Prostate gland (tissue), 2 donors: Measurements from ENCODE around the gene ARHGAP32. TPM values are rescaled to one million over a fixed set of nuclear protein-coding genes. Genes with fewer than 3 reads are reported as not detected.

Experiments used
- DNase-seq: peaks from one replicate; pipeline ENCODE4 v3.0.0-alpha.2; 2019; ENCODE audit warnings: low spot score
- H3K27ac ChIP-seq, 2 donors: fragments of 200-600 bp; sonication (generic); 2 replicates each; pipeline ENCODE4 v1.5.1; 2017 to 2019
- H3K27me3 ChIP-seq: fragments of 200-600 bp; sonication (generic); replicated peaks from 2 replicates; pipeline ENCODE4 v1.5.1; 2019; ENCODE audit not compliant: insufficient read depth
- H3K36me3 ChIP-seq, 2 donors: fragments of 200-600 bp; sonication (generic); 1 replicate in 1 of 2; 2 replicates in 1 of 2; pipeline versions ENCODE4 v1.5.1 to v1.8.1; 2017 to 2019
- H3K4me1 ChIP-seq: fragments of 200-600 bp; sonication (generic); replicated peaks from 2 replicates; pipeline ENCODE4 v1.5.1; 2019
- H3K4me3 ChIP-seq, 2 donors: fragments of 200-600 bp; sonication (generic); 2 replicates each; pipeline ENCODE4 v1.5.1; 2017 to 2019
- H3K9me3 ChIP-seq: fragments of 200-600 bp; sonication (generic); 2 replicates; pipeline ENCODE4 v1.5.1; 2017
- POLR2A ChIP-seq: fragments of 450-650 bp; IDR thresholded peaks from one replicate; pipeline ENCODE4 v1.6.1; 2016; ENCODE audit warnings: antibody characterized with exemption, mild to moderate bottlenecking
- POLR2AphosphoS5 ChIP-seq: sonication (generic); formaldehyde crosslinking; IDR thresholded peaks from one replicate; pipeline ENCODE4 v1.6.1; 2017; ENCODE audit warnings: antibody characterized with exemption
- WGBS: methylation state at CpG from one replicate; pipeline ENCODE4 v1.1.5; 2018; 5-methylcytosine and 5-hydroxymethylcytosine counted together
- intact Hi-C: fragments of 100-400 bp; cut with DNase I; formaldehyde crosslinking; loops from one replicate; pipeline ENCODE4 v1.14.2; 2022
- total RNA-seq, 2 donors: library from RNA; depleted of rRNA; stranded (reverse); fragments of >200 nt; gene quantifications; one replicate each; pipeline ENCODE4 v1.1.0, GENCODE V29; 2016
- TF ChIP-seq, protein P1 (sequence below), 4 experiments: fragments of 200-600 bp in 2 of 4; fragments of 450-650 bp in 2 of 4; sonication (generic) in 2 of 4; IDR thresholded peaks; 1 replicate in 3 of 4; 2 replicates in 1 of 4; pipeline ENCODE4 v1.5.1; 2016 to 2019; ENCODE audit warnings: antibody characterized with exemption in 4 of 4, mild to moderate bottlenecking in 2 of 4, moderate library complexity in 2 of 4

Gene ARHGAP32
- total RNA-seq, 2 donors from 2014 or later: 20.8 to 42.6 TPM

DNA sequence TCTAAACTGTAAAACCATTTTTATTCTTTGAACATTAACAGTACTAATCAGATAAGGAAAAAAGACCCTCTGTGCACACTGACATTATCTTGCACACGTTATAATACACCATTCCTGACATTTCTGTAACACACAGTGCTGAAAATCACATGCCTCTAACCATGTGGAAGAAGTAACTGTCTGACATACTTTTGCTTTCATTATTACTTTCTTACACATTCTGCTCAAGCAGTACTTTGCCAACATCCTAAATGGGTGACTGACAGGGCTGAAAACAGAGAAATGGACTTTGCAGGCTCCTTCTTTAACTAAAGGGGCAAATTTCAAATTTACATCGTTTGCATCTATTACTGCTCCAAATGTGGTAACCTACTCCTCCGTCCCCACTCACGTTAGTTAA lies 226.6 kb downstream of the ARHGAP32 start:
- H3K4me3 ChIP-seq: no peak overlapping the region
- no peaks in the 10 kb centered on the region for H3K4me1 ChIP-seq
- H3K27me3 ChIP-seq: no peaks in the 10 kb centered on the region
- no peaks in the 10 kb centered on the region for H3K9me3 ChIP-seq
- H3K36me3 ChIP-seq: no peaks in the 10 kb centered on the region
- 38% methylated on average over 4 of the region's 4 CpGs for WGBS
- H3K27ac ChIP-seq: no peak overlapping the region
- no peak for DNase-seq
- no peak for TF ChIP-seq POLR2AphosphoS5
- no peak for TF ChIP-seq POLR2A
- TF ChIP-seq, protein P1, sequence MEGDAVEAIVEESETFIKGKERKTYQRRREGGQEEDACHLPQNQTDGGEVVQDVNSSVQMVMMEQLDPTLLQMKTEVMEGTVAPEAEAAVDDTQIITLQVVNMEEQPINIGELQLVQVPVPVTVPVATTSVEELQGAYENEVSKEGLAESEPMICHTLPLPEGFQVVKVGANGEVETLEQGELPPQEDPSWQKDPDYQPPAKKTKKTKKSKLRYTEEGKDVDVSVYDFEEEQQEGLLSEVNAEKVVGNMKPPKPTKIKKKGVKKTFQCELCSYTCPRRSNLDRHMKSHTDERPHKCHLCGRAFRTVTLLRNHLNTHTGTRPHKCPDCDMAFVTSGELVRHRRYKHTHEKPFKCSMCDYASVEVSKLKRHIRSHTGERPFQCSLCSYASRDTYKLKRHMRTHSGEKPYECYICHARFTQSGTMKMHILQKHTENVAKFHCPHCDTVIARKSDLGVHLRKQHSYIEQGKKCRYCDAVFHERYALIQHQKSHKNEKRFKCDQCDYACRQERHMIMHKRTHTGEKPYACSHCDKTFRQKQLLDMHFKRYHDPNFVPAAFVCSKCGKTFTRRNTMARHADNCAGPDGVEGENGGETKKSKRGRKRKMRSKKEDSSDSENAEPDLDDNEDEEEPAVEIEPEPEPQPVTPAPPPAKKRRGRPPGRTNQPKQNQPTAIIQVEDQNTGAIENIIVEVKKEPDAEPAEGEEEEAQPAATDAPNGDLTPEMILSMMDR (IDR thresholded peaks at IDR 0.05): no peak
- intact Hi-C loops: no loop called here

DNA sequence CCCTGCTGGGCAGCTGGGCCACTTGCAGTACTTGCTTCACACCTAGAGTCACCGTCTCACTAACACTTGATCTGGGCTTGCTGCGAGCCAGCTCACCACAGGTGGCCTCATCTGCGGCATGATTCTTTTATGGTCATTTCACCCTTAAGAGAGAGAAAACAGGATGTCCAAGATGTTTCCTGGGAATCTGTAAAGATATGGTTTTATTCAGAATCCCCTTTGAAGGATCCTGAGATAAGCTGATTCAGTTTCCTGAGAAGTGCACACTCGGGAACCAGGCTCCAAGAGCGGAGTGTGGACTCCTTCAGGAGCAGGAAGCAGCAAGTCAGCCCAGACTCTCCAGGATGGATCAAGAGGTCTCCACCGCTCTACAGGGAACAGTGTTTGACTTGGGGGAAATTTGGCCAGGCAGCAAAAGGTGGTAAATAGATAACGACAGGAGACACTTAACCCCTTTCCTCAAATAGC lies 227.6 kb downstream of the ARHGAP32 start:
- 88% methylated on average over 7 of the region's 7 CpGs for WGBS
- no peak overlapping the region for H3K27ac ChIP-seq
- DNase-seq: no peak

DNA sequence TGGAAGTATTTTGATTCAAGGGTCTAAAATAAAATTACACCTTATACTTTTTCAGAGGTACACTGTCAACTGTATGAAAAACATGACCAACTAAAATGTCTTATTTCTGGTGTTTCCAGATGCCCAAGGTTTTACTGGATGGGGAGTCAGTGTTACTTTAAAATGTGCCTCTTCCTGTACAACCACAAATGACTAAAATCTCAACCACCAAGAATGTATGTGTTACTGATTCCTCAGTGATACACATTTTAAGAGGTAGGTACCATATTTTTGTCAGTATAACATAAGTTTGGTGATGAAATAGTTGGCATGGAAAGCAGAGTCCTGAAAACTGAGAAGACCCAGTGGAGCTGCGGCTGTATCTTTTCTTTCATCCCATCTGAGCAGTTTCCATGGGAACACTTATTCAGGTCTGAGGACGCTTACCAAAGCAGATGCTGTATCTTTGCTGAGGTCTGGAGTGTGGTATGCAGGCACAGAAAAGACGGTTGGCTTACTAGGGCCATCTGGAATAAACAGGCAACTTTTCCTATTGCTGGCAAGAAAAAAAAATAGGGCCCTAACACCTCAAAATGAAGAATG lies 228.3 kb downstream of the ARHGAP32 start:
- 77% methylated on average over 3 of the region's 3 CpGs for WGBS
- TF ChIP-seq POLR2A: no peak
- TF ChIP-seq, protein P1 (IDR thresholded peaks at IDR 0.05): no peak
- DNase-seq: no peak

More for the DNA sequence above, 227.6 kb downstream of the ARHGAP32 start:
- no peaks in the 10 kb centered on the region for H3K36me3 ChIP-seq
- no peak overlapping the region for H3K4me3 ChIP-seq
- H3K9me3 ChIP-seq: no peaks in the 10 kb centered on the region
- no peaks in the 10 kb centered on the region for H3K27me3 ChIP-seq
- H3K4me1 ChIP-seq: no peaks in the 10 kb centered on the region
- TF ChIP-seq, protein P1 (IDR thresholded peaks at IDR 0.05): no peak
- TF ChIP-seq POLR2AphosphoS5: no peak
- intact Hi-C loops: no loop called here

DNA sequence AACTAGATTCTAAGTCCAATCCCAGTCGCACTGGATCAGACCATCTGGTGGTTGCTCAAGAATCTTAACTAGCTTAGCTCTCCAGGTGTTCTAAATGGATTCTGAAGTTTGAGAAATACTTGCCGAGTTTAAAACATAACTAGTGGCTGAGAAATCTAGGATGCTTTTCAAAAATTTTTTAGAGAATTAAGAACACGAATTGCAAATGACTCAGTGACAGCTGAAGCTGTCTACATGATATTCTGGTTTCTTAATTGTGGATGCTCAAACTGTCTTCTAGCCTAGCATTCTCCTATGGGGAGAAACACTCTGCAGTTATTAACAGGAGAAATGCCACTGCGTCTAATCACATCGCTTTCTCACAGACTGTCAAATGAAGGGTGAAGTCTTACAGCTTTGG lies 229.2 kb downstream of the ARHGAP32 start:
- H3K27me3 ChIP-seq: no peaks in the 10 kb centered on the region
- WGBS: 89% methylated on average over 5 of the region's 5 CpGs
- intact Hi-C loops: no loop called here
- H3K4me3 ChIP-seq: no peak overlapping the region
- H3K9me3 ChIP-seq: no peaks in the 10 kb centered on the region
- TF ChIP-seq, protein P1 (IDR thresholded peaks at IDR 0.05): no peak
- TF ChIP-seq POLR2A (no peak), POLR2AphosphoS5 (no peak)
- H3K27ac ChIP-seq: no peak overlapping the region
- no peak for DNase-seq
- H3K4me1 ChIP-seq: no peaks in the 10 kb centered on the region
- H3K36me3 ChIP-seq: no peaks in the 10 kb centered on the region

More for the DNA sequence above, 228.3 kb downstream of the ARHGAP32 start:
- Histone ChIP-seq H3K27me3 (no peaks in the 10 kb centered on the region), H3K4me3 (no peak overlapping the region), H3K36me3 (no peaks in the 10 kb centered on the region), H3K9me3 (no peaks in the 10 kb centered on the region), H3K27ac (no peak overlapping the region), H3K4me1 (no peaks in the 10 kb centered on the region)
- intact Hi-C loops: no loop called here

DNA sequence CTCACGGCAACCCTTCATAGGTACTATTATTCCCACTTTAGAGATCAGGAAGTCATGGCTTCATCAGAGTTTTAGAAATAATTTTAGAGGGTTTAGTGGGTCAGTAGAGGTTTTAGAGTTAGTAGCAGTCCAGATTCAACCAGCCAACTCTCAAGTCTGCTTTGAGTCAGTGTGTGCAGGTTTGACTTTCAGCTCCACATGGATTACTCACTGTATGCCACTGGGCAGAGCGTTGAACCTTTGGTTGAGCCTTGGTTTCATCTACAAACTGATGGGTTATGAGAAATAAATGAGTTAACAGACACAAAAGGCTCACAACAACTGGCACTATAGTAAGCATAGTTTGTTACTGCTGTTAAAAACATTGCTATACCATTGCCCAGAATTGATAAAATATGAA lies 230.5 kb downstream of the ARHGAP32 start:
- H3K27me3 ChIP-seq: no peaks in the 10 kb centered on the region
- no peak overlapping the region for H3K4me3 ChIP-seq
- TF ChIP-seq, protein P1 (IDR thresholded peaks at IDR 0.05): no peak
- no peak for TF ChIP-seq POLR2A
- TF ChIP-seq POLR2AphosphoS5: no peak
- no peak overlapping the region for H3K27ac ChIP-seq
- H3K9me3 ChIP-seq: no peaks in the 10 kb centered on the region
- DNase-seq: no peak
- no peaks in the 10 kb centered on the region for H3K4me1 ChIP-seq
- intact Hi-C loops: no loop called here
- WGBS: 90% methylated on average over 2 of the region's 2 CpGs
- no peaks in the 10 kb centered on the region for H3K36me3 ChIP-seq
